ENCODE data around the gene ZNF598. TPM values are rescaled to one million over a fixed set of nuclear protein-coding genes. Genes with fewer than 3 reads are reported as not detected.

ZNF598 gene
- total RNA-seq, 1 experiment from 2014 or later, result 85.7 TPM

DNA sequence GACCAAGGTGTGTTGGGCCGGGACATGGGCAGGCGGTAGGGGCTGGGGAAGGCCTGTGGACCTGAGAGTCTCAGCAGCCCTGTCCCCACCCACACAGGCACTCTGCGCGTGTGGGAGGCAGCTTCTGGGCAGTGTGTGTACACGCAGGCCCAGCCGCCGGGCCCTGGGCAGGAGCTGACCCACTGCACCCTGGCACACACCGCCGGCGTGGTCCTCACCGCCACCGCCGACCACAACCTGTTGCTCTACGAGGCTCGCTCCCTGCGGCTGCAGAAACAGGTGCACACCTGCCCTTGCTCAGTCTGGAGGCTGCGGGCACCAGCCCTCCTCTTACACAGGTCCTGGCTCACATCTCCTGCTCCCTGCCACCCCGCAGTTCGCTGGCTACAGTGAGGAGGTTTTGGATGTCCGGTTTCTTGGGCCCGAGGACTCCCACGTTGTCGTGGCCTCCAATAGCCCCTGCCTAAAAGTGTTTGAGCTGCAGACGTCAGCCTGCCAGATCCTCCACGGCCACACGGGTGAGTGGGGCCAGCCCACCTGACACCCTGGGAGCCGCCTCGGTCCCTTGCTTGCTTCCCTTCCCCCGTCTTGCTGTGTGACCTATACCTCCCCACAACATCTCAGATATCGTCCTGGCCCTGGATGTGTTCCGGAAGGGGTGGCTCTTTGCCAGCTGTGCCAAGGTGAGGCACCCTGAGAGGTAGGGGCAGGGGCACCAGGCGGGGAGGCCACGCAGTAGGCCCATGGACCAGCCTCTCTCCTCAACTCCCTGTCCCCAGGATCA, 34.0 kb downstream of the ZNF598 start:
- POLR2A ChIA-PET, result no interaction called here
- in situ Hi-C loops (cut with HindIII; ENCODE audit: low pct_unique_long_range_greater_than_20kb, low sequenced_read_pairs) (no loop called here), intact Hi-C loops (cut with micrococcal nuclease; ENCODE audit: unreplicated experiment) (no loop called here)
- H3K27me3 ChIP-seq (ENCODE audit: control insufficient read depth, insufficient read depth, low read length), result no peaks in the 10 kb centered on the region
- TF ChIP-seq TCF7L2 (IDR thresholded peaks at IDR 0.05; ENCODE audit: low read depth, low read length), result no peak
- TF ChIP-seq POLR2AphosphoS5 (IDR thresholded peaks at IDR 0.05; ENCODE audit: low read depth, low read length), result no peak
- TF ChIP-seq, protein P1, sequence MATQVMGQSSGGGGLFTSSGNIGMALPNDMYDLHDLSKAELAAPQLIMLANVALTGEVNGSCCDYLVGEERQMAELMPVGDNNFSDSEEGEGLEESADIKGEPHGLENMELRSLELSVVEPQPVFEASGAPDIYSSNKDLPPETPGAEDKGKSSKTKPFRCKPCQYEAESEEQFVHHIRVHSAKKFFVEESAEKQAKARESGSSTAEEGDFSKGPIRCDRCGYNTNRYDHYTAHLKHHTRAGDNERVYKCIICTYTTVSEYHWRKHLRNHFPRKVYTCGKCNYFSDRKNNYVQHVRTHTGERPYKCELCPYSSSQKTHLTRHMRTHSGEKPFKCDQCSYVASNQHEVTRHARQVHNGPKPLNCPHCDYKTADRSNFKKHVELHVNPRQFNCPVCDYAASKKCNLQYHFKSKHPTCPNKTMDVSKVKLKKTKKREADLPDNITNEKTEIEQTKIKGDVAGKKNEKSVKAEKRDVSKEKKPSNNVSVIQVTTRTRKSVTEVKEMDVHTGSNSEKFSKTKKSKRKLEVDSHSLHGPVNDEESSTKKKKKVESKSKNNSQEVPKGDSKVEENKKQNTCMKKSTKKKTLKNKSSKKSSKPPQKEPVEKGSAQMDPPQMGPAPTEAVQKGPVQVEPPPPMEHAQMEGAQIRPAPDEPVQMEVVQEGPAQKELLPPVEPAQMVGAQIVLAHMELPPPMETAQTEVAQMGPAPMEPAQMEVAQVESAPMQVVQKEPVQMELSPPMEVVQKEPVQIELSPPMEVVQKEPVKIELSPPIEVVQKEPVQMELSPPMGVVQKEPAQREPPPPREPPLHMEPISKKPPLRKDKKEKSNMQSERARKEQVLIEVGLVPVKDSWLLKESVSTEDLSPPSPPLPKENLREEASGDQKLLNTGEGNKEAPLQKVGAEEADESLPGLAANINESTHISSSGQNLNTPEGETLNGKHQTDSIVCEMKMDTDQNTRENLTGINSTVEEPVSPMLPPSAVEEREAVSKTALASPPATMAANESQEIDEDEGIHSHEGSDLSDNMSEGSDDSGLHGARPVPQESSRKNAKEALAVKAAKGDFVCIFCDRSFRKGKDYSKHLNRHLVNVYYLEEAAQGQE (IDR thresholded peaks at IDR 0.05; ENCODE audit: insufficient read depth in 1 of 2, low read depth in 2 of 2, low read length in 1 of 2), result no peak
- no peak for TF ChIP-seq SIN3A (IDR thresholded peaks at IDR 0.05; ENCODE audit: borderline replicate concordance, insufficient read depth, low read depth, low read length)
- TF ChIP-seq, protein P2, sequence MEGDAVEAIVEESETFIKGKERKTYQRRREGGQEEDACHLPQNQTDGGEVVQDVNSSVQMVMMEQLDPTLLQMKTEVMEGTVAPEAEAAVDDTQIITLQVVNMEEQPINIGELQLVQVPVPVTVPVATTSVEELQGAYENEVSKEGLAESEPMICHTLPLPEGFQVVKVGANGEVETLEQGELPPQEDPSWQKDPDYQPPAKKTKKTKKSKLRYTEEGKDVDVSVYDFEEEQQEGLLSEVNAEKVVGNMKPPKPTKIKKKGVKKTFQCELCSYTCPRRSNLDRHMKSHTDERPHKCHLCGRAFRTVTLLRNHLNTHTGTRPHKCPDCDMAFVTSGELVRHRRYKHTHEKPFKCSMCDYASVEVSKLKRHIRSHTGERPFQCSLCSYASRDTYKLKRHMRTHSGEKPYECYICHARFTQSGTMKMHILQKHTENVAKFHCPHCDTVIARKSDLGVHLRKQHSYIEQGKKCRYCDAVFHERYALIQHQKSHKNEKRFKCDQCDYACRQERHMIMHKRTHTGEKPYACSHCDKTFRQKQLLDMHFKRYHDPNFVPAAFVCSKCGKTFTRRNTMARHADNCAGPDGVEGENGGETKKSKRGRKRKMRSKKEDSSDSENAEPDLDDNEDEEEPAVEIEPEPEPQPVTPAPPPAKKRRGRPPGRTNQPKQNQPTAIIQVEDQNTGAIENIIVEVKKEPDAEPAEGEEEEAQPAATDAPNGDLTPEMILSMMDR (IDR thresholded peaks at IDR 0.05), result no peak
- CTCF ChIA-PET, result no interaction called here
- peaks cover 13% of the 10 kb centered on the region for H3K4me1 ChIP-seq (ENCODE audit: control insufficient read depth, insufficient read depth, low read length)
- no peak overlapping the region for H3K27ac ChIP-seq (ENCODE audit: low read length)
- no TSS peak for BruUV-seq (replicated peaks)
- no peaks in the 10 kb centered on the region; the same call in 1 of the 2 replicates for H3K36me3 ChIP-seq (ENCODE audit: control insufficient read depth, insufficient read depth, low read length)
- no peak for DNase-seq (ENCODE audit: low read depth, low spot score)
- ATAC-seq, result no peak
- H3K9me3 ChIP-seq (ENCODE audit: control insufficient read depth, insufficient read depth, low read depth, low read length), result no peaks in the 10 kb centered on the region
- H3K4me3 ChIP-seq (ENCODE audit: low read depth in 2 of 2, low read length in 2 of 2), result no peak overlapping the region

DNA sequence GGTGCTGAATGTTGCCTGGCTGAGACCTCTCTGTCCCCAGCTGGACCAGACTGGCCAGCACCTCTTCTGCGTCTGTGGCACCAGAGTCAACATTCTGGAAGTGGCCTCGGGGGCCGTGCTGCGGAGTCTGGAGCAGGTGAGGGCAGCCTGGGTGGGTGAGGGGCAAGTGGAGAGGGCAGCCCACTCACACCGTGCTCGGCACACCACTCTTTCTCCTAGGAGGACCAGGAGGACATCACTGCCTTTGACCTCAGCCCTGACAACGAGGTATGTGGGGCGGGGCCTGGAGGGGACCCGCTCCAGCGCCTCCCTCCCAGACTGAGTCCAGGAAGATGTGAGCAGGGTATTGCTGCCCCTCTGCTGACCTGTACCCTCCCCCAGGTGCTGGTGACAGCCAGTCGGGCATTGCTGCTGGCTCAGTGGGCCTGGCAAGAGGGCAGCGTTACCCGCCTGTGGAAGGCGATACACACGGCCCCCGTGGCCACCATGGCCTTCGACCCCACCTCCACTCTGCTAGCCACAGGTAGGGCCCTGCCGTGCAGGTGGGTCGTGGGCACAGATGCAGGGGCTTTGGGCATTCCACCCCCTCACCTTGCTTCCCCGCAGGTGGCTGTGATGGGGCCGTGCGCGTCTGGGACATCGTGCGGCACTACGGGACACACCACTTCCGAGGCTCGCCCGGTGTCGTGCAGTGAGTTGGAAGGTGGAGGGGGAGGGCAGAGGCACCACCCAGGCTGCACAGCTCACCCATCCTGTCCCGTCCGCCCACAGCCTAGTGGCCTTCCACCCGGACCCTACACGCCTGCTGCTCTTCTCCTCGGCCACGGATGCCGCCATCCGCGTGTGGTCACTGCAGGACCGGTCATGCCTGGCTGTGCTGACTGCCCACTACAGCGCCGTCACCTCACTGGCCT, 35.2 kb downstream of the ZNF598 start:
- TF ChIP-seq, protein P2 (IDR thresholded peaks at IDR 0.05), result no peak
- TF ChIP-seq TCF7L2 (IDR thresholded peaks at IDR 0.05; ENCODE audit: low read depth, low read length) (no peak), POLR2AphosphoS5 (IDR thresholded peaks at IDR 0.05; ENCODE audit: low read depth, low read length) (no peak), SIN3A (IDR thresholded peaks at IDR 0.05; ENCODE audit: borderline replicate concordance, insufficient read depth, low read depth, low read length) (no peak)
- TF ChIP-seq, protein P1 (IDR thresholded peaks at IDR 0.05; ENCODE audit: insufficient read depth in 1 of 2, low read depth in 2 of 2, low read length in 1 of 2), result no peak
- intact Hi-C loops (cut with micrococcal nuclease; ENCODE audit: unreplicated experiment) (no loop called here), in situ Hi-C loops (cut with HindIII; ENCODE audit: low pct_unique_long_range_greater_than_20kb, low sequenced_read_pairs) (no loop called here)
- BruUV-seq (replicated peaks), result no TSS peak
- DNase-seq (ENCODE audit: low read depth, low spot score) (no peak), ATAC-seq (no peak)
- H3K4me3 ChIP-seq (ENCODE audit: low read depth in 2 of 2, low read length in 2 of 2), result no peak overlapping the region
- H3K4me1 ChIP-seq (ENCODE audit: control insufficient read depth, insufficient read depth, low read length), result 0 out of 2 replicates have a peak, but pooled peaks cover 4% of the 10 kb centered on the region
- ChIA-PET CTCF (no interaction called here), POLR2A (no interaction called here)
- H3K27me3 ChIP-seq (ENCODE audit: control insufficient read depth, insufficient read depth, low read length), result no peaks in the 10 kb centered on the region
- no peaks in the 10 kb centered on the region for H3K9me3 ChIP-seq (ENCODE audit: control insufficient read depth, insufficient read depth, low read depth, low read length)
- H3K36me3 ChIP-seq (ENCODE audit: control insufficient read depth, insufficient read depth, low read length), result no peaks in the 10 kb centered on the region; the same call in 1 of the 2 replicates
- no peak overlapping the region for H3K27ac ChIP-seq (ENCODE audit: low read length)
